IMR-90 (cell line): ENCODE measurements around the gene UST. TPM values are rescaled to one million over a fixed set of nuclear protein-coding genes. Genes with fewer than 3 reads are reported as not detected.

ENCODE experiments used
- ATAC-seq: fragments of 200-7000 bp; cut with Tn5 transposase; 2 replicates; pipeline ENCODE4 v1.9.1; 2020; ENCODE audit warnings: low read depth, mild to moderate bottlenecking, moderate library complexity
- BruUV-seq: library from RNA; stranded (reverse); fragments of 400-500 nt; replicated peaks from 2 replicates; lab custom pipeline; 2021; lab: Mats Ljungman, UMichigan
- CTCF ChIA-PET: fragments of 300-600 bp; formaldehyde crosslinking; extraction: SDS; loops from one replicate; lab custom pipeline; 2021; ENCODE audit warnings: antibody characterized with exemption; lab: Yijun Ruan, JAX
- POLR2A ChIA-PET: fragments of 300-600 bp; sonication (Branson Sonifier 250); formaldehyde crosslinking; loops from one replicate; lab custom pipeline; 2022; ENCODE audit warnings: antibody characterized with exemption; ENCODE audit not compliant: unreplicated experiment; lab: Charles Lee
- DNase-seq: peaks from one replicate; pipeline ENCODE4 v3.0.0; 2013
- H2AFZ ChIP-seq: replicated peaks from 2 replicates; pipeline ENCODE3; 2013; ENCODE audit warnings: low read length, mild to moderate bottlenecking; ENCODE audit not compliant: poor library complexity
- H2AK5ac ChIP-seq: 2 replicates; pipeline ENCODE4 v1.6.1; 2013; ENCODE audit warnings: low read depth, low read length, inconsistent platforms
- H2AK9ac ChIP-seq: replicated peaks from 2 replicates; pipeline ENCODE3; 2013; ENCODE audit warnings: mild to moderate bottlenecking, low read depth, low read length, moderate library complexity; ENCODE audit not compliant: poor library complexity
- H2BK120ac ChIP-seq: 2 replicates; pipeline ENCODE4 v1.6.1; 2013; ENCODE audit warnings: low read depth, low read length, inconsistent platforms
- H2BK15ac ChIP-seq: 3 replicates; pipeline ENCODE4 v1.6.1; 2013; ENCODE audit warnings: low read depth, low read length, inconsistent platforms
- H2BK20ac ChIP-seq: 2 replicates; pipeline ENCODE4 v1.6.1; 2013; ENCODE audit warnings: low read depth, mild to moderate bottlenecking, inconsistent platforms, low read length, moderate library complexity
- H2BK5ac ChIP-seq: 2 replicates; pipeline ENCODE4 v1.6.1; 2013; ENCODE audit warnings: mild to moderate bottlenecking, low read depth, low read length, inconsistent platforms; ENCODE audit not compliant: poor library complexity, severe bottlenecking
- H3K14ac ChIP-seq: replicated peaks from 2 replicates; pipeline ENCODE4 v1.6.1; 2013; ENCODE audit warnings: low read depth, low read length, inconsistent platforms
- H3K18ac ChIP-seq: 2 replicates; pipeline ENCODE4 v1.6.1; 2013; ENCODE audit warnings: low read depth, low read length, control low read depth
- H3K23ac ChIP-seq: 2 replicates; pipeline ENCODE4 v1.6.1; 2013; ENCODE audit warnings: low read depth, low read length, inconsistent platforms
- H3K27ac ChIP-seq: 2 replicates; pipeline ENCODE4 v1.5.1; 2013; ENCODE audit warnings: mild to moderate bottlenecking, control low read depth, low read length; ENCODE audit not compliant: insufficient read depth
- H3K27me3 ChIP-seq: 2 replicates; pipeline ENCODE4 v1.6.1; 2013; ENCODE audit warnings: low read length; ENCODE audit not compliant: control insufficient read depth, insufficient read depth
- H3K36me3 ChIP-seq: 2 replicates; pipeline ENCODE4 v1.6.1; 2013; ENCODE audit warnings: low read length, mixed read lengths; ENCODE audit not compliant: control insufficient read depth, insufficient read depth
- H3K4ac ChIP-seq: 2 replicates; pipeline ENCODE4 v1.6.1; 2013; ENCODE audit warnings: low read depth, low read length, inconsistent platforms
- H3K4me1 ChIP-seq: 2 replicates; pipeline ENCODE4 v1.6.1; 2013; ENCODE audit warnings: low read length, mixed read lengths; ENCODE audit not compliant: control insufficient read depth, insufficient read depth
- H3K4me2 ChIP-seq: 2 replicates; pipeline ENCODE4 v1.6.1; 2013; ENCODE audit warnings: low read depth, mild to moderate bottlenecking, control low read depth, low read length, moderate library complexity
- H3K4me3 ChIP-seq: 2 replicates; pipeline ENCODE4 v1.5.1; 2013; ENCODE audit warnings: low read depth, mild to moderate bottlenecking, control low read depth, low read length, moderate library complexity; ENCODE audit not compliant: insufficient read depth
- H3K56ac ChIP-seq: 2 replicates; pipeline ENCODE4 v1.6.1; 2013; ENCODE audit warnings: low read length, inconsistent platforms; ENCODE audit not compliant: insufficient read depth; ENCODE audit errors: extremely low read depth
- H3K79me1 ChIP-seq, 2 experiments: 2 replicates each; pipeline ENCODE4 v1.6.1; 2013; ENCODE audit warnings: low read length in 2 of 2, inconsistent platforms in 1 of 2, low read depth in 1 of 2
- H3K9ac ChIP-seq: 2 replicates; pipeline ENCODE4 v1.6.1; 2013; ENCODE audit warnings: low read depth, low read length, control low read depth
- H3K9me1 ChIP-seq: 2 replicates; pipeline ENCODE4 v1.6.1; 2013; ENCODE audit warnings: low read length, inconsistent platforms; ENCODE audit not compliant: insufficient read depth
- H3K9me3 ChIP-seq: 2 replicates; pipeline ENCODE4 v1.6.1; 2013; ENCODE audit warnings: low read length; ENCODE audit not compliant: control insufficient read depth, insufficient read depth
- H4K20me1 ChIP-seq: 2 replicates; pipeline ENCODE4 v1.6.1; 2013; ENCODE audit warnings: low read length, inconsistent platforms; ENCODE audit not compliant: insufficient read depth
- H4K5ac ChIP-seq: 2 replicates; pipeline ENCODE4 v1.6.1; 2013; ENCODE audit warnings: mild to moderate bottlenecking, low read depth, low read length, control low read depth
- H4K8ac ChIP-seq, 2 experiments: 2 replicates each; pipeline ENCODE4 v1.6.1; 2013; ENCODE audit warnings: low read depth in 2 of 2, low read length in 2 of 2, control low read depth in 1 of 2, inconsistent platforms in 1 of 2
- H4K91ac ChIP-seq: 2 replicates; pipeline ENCODE4 v1.6.1; 2013; ENCODE audit warnings: low read depth, low read length, inconsistent platforms; ENCODE audit not compliant: insufficient read depth
- BHLHE40 ChIP-seq: fragments of 150-350 bp; IDR thresholded peaks from 2 replicates; pipeline ENCODE4 v1.6.1; 2016; ENCODE audit warnings: mild to moderate bottlenecking, low read depth, low read length
- CEBPB ChIP-seq: IDR thresholded peaks from 2 replicates; pipeline ENCODE4 v1.6.1; 2012; ENCODE audit warnings: low read depth, low read length, improper control_type of control experiment
- CHD1 ChIP-seq: IDR thresholded peaks from 2 replicates; pipeline ENCODE4 v1.6.1; 2012; ENCODE audit warnings: low read depth, low read length, improper control_type of control experiment
- MAFK ChIP-seq: IDR thresholded peaks from 2 replicates; pipeline ENCODE4 v1.6.1; 2012; ENCODE audit warnings: low read depth, low read length, improper control_type of control experiment
- MXI1 ChIP-seq: IDR thresholded peaks from 2 replicates; pipeline ENCODE4 v1.6.1; 2012; ENCODE audit warnings: low read depth, mild to moderate bottlenecking, low read length, moderate library complexity, borderline replicate concordance
- NFE2L2 ChIP-seq: fragments of 150-350 bp; IDR thresholded peaks from 2 replicates; pipeline ENCODE4 v1.6.1; 2016; ENCODE audit warnings: low read depth, mild to moderate bottlenecking, low read length
- POLR2A ChIP-seq: IDR thresholded peaks from 2 replicates; pipeline ENCODE4 v1.6.1; 2012; ENCODE audit warnings: mild to moderate bottlenecking, low read depth, low read length
- RAD21 ChIP-seq: IDR thresholded peaks from 2 replicates; pipeline ENCODE4 v1.6.1; 2012; ENCODE audit warnings: low read length, improper control_type of control experiment
- RFX5 ChIP-seq: IDR thresholded peaks from 2 replicates; pipeline ENCODE4 v1.8.0; 2012; ENCODE audit warnings: low read depth, mild to moderate bottlenecking, low read length, moderate library complexity
- SMC3 ChIP-seq: fragments of 150-350 bp; IDR thresholded peaks from 2 replicates; pipeline ENCODE4 v1.6.1; 2016; ENCODE audit warnings: low read depth, mild to moderate bottlenecking, antibody characterized with exemption, low read length, moderate library complexity
- WGBS, 2 experiments: methylation state at CpG; one replicate each; pipeline versions ENCODE4 v1.1.5 to v1.1.7; 2013; ENCODE audit warnings: missing lambda C conversion rate in 2 of 2; ENCODE audit not compliant: insufficient read length in 1 of 2; ENCODE audit errors: extremely low coverage in 2 of 2; 5-methylcytosine and 5-hydroxymethylcytosine counted together
- dilution Hi-C: fragments of 300-500 bp; cut with HindIII; formaldehyde crosslinking; loops from one replicate; pipeline ENCODE4 v1.14.3; 2018; ENCODE audit warnings: low sequenced_read_pairs; ENCODE audit not compliant: unreplicated experiment
- in situ Hi-C: fragments of 300-500 bp; cut with MboI; formaldehyde crosslinking; loops from 3 replicates; pipeline ENCODE4 v1.14.3; 2019; ENCODE audit warnings: low sequenced_read_pairs, inconsistent platforms, mixed read lengths
- intact Hi-C: fragments of 100-400 bp; cut with micrococcal nuclease; formaldehyde crosslinking; loops from 2 replicates; pipeline ENCODE4 v1.10.0; 2022
- polyA plus RNA-seq, 3 experiments: library from polyadenylated mRNA; depleted of rRNA; stranded (reverse); fragments of >200 nt; gene quantifications; 2 replicates each; pipeline ENCODE4 v1.2.3, GENCODE V29; 2012; ENCODE audit warnings: low replicate concordance in 1 of 3
- total RNA-seq: library from RNA; depleted of rRNA; stranded (reverse); fragments of >200 nt; gene quantifications from 2 replicates; pipeline ENCODE4 v1.2.3, GENCODE V29; 2012
- TF ChIP-seq, protein P1 (sequence below): conservative IDR thresholded peaks from 2 replicates; pipeline ENCODE4 v1.5.1; 2012; ENCODE audit warnings: mild to moderate bottlenecking, low read depth, low read length, improper control_type of control experiment

Gene UST
- total and polyA plus RNA-seq, 2 of the 4 experiments (the other 2 are of a cell fraction), result 7.7 to 13.8 TPM

DNA sequence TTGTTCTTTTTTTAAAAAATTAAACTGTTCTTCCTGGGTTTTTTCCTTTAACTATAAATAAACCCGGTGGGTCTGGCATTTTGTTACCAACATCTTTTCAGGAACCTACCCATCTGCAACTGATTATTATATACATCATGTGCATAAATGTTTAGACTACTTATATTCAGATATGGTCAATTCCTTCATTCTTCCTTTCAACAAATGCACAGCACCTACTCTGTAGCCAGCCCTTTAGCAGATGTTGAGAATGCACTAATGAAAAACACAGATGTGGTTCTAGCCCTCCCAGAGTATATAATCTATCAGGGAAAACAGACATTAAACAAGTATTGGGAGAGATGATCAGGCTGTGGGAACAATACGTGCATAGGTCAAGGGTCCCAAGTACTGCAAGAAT, 237.1 kb downstream of the UST start:
- intact Hi-C loops, result no loop called here
- POLR2A ChIA-PET, result no interaction called here

More for the DNA sequence above, 237.1 kb downstream of the UST start:
- Histone ChIP-seq H3K27me3 (no peaks in the 10 kb centered on the region), H2BK15ac (no peak overlapping the region), H2BK5ac (no peak overlapping the region), H3K56ac (no peak overlapping the region), H3K4me1 (peaks cover 10% of the 10 kb centered on the region), H2BK20ac (no peak overlapping the region), H3K36me3 (peaks cover 5% of the 10 kb centered on the region; the same call in 1 of the 2 replicates), H3K14ac (no peak overlapping the region), H2AFZ (no peak overlapping the region), H4K8ac (no peak overlapping the region), H3K4ac (no peak overlapping the region), H3K9me3 (no peaks in the 10 kb centered on the region), H3K18ac (no peak overlapping the region), H3K4me3 (no peak overlapping the region), H3K23ac (no peak overlapping the region), H2AK5ac (no peak overlapping the region), H3K27ac (no peak overlapping the region), H3K4me2 (no peak overlapping the region), H4K91ac (no peak overlapping the region), H2AK9ac (no peak overlapping the region), H2BK120ac (no peak overlapping the region), H3K9me1 (no peaks in the 10 kb centered on the region; the same call in 1 of the 2 replicates), H3K79me1 (no peaks in the 10 kb centered on the region), H4K5ac (no peak overlapping the region), H3K9ac (no peak overlapping the region), H4K20me1 (no peaks in the 10 kb centered on the region)
- no CpG with 5 or more reads among the region's 2 CpGs for WGBS, 2 experiments
- dilution Hi-C loops, result no loop called here
- TF ChIP-seq SMC3 (no peak), MAFK (no peak), RAD21 (no peak), NFE2L2 (no peak), RFX5 (no peak), CHD1 (no peak), MXI1 (no peak), BHLHE40 (no peak), POLR2A (no peak), CEBPB (no peak)
- TF ChIP-seq, protein P1, sequence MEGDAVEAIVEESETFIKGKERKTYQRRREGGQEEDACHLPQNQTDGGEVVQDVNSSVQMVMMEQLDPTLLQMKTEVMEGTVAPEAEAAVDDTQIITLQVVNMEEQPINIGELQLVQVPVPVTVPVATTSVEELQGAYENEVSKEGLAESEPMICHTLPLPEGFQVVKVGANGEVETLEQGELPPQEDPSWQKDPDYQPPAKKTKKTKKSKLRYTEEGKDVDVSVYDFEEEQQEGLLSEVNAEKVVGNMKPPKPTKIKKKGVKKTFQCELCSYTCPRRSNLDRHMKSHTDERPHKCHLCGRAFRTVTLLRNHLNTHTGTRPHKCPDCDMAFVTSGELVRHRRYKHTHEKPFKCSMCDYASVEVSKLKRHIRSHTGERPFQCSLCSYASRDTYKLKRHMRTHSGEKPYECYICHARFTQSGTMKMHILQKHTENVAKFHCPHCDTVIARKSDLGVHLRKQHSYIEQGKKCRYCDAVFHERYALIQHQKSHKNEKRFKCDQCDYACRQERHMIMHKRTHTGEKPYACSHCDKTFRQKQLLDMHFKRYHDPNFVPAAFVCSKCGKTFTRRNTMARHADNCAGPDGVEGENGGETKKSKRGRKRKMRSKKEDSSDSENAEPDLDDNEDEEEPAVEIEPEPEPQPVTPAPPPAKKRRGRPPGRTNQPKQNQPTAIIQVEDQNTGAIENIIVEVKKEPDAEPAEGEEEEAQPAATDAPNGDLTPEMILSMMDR, result no peak
- DNase-seq (peak; percentile 64), ATAC-seq (0 out of 2 replicates have a peak, but pooled peaks have one; percentile 23)
- CTCF ChIA-PET, result no interaction called here
- no TSS peak for BruUV-seq
- in situ Hi-C loops, result no loop called here
